HL-60 (cell line): ENCODE measurements around the gene PCCB.

ENCODE experiments used
- DNase-seq, 2 experiments: peaks; one replicate each; pipeline ENCODE4 v3.0.0-alpha.2; 2010 to 2020; ENCODE audit warnings: low read depth in 1 of 2, low spot score in 1 of 2
- H3K27ac ChIP-seq: fragments of 250-450 bp; sonication (Bioruptor Pico); replicated peaks from 2 replicates; pipeline ENCODE4 v1.5.1; 2020; ENCODE audit warnings: mild to moderate bottlenecking, moderate library complexity
- H3K27me3 ChIP-seq: fragments of 250-450 bp; sonication (Bioruptor Pico); 2 replicates; pipeline ENCODE4 v1.5.1; 2021; ENCODE audit warnings: mild to moderate bottlenecking, moderate library complexity; ENCODE audit not compliant: insufficient read depth, poor library complexity, severe bottlenecking
- H3K4me3 ChIP-seq: replicated peaks from 2 replicates; pipeline ENCODE4 v1.5.1; 2011; ENCODE audit warnings: mild to moderate bottlenecking, control low read depth, low read length; ENCODE audit not compliant: insufficient read depth
- GABPA ChIP-seq: IDR thresholded peaks from 2 replicates; pipeline ENCODE4 v1.6.1; 2012; ENCODE audit warnings: low read depth
- POLR2AphosphoS5 ChIP-seq: IDR thresholded peaks from 2 replicates; pipeline ENCODE4 v1.6.1; 2012; ENCODE audit warnings: low read depth
- SPI1 ChIP-seq: IDR thresholded peaks from 2 replicates; pipeline ENCODE4 v1.6.1; 2012; ENCODE audit warnings: low read depth, mild to moderate bottlenecking, borderline replicate concordance
- TF ChIP-seq, protein P1 (sequence below): IDR thresholded peaks from one replicate; pipeline ENCODE4 v1.5.1; 2011; ENCODE audit warnings: low read length, control low read depth, inconsistent platforms; ENCODE audit not compliant: insufficient read depth
- TF ChIP-seq, protein P2 (sequence below): IDR thresholded peaks from 2 replicates; pipeline ENCODE4 v1.6.1; 2012; ENCODE audit warnings: low read depth; ENCODE audit not compliant: insufficient replicate concordance

Gene PCCB

DNA sequence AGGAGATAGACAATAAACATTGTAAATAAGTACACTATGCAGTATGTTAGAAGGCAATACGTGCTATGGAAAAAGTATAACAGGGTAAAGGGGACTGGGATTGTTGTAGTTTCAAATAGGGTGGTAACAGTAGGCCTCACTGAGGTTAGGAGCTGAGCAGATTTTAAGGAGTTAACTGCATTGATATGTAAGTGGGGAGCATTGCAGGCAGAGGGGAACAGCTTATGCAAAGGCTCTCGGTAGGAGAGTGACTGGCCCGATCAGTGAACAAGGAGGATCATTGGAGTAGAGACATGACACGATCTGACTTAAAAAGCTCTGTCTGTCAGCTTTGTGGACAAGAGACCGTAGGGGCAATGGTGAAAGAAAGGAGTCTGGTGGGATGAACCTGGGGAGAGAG is 46.8 kb downstream of the PCCB start:
- Histone ChIP-seq H3K27ac (no peak overlapping the region), H3K27me3 (no peaks in the 10 kb centered on the region), H3K4me3 (no peak overlapping the region)
- TF ChIP-seq GABPA (no peak), SPI1 (no peak), POLR2AphosphoS5 (no peak)
- TF ChIP-seq, protein P1, sequence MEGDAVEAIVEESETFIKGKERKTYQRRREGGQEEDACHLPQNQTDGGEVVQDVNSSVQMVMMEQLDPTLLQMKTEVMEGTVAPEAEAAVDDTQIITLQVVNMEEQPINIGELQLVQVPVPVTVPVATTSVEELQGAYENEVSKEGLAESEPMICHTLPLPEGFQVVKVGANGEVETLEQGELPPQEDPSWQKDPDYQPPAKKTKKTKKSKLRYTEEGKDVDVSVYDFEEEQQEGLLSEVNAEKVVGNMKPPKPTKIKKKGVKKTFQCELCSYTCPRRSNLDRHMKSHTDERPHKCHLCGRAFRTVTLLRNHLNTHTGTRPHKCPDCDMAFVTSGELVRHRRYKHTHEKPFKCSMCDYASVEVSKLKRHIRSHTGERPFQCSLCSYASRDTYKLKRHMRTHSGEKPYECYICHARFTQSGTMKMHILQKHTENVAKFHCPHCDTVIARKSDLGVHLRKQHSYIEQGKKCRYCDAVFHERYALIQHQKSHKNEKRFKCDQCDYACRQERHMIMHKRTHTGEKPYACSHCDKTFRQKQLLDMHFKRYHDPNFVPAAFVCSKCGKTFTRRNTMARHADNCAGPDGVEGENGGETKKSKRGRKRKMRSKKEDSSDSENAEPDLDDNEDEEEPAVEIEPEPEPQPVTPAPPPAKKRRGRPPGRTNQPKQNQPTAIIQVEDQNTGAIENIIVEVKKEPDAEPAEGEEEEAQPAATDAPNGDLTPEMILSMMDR = no peak
- TF ChIP-seq, protein P2, sequence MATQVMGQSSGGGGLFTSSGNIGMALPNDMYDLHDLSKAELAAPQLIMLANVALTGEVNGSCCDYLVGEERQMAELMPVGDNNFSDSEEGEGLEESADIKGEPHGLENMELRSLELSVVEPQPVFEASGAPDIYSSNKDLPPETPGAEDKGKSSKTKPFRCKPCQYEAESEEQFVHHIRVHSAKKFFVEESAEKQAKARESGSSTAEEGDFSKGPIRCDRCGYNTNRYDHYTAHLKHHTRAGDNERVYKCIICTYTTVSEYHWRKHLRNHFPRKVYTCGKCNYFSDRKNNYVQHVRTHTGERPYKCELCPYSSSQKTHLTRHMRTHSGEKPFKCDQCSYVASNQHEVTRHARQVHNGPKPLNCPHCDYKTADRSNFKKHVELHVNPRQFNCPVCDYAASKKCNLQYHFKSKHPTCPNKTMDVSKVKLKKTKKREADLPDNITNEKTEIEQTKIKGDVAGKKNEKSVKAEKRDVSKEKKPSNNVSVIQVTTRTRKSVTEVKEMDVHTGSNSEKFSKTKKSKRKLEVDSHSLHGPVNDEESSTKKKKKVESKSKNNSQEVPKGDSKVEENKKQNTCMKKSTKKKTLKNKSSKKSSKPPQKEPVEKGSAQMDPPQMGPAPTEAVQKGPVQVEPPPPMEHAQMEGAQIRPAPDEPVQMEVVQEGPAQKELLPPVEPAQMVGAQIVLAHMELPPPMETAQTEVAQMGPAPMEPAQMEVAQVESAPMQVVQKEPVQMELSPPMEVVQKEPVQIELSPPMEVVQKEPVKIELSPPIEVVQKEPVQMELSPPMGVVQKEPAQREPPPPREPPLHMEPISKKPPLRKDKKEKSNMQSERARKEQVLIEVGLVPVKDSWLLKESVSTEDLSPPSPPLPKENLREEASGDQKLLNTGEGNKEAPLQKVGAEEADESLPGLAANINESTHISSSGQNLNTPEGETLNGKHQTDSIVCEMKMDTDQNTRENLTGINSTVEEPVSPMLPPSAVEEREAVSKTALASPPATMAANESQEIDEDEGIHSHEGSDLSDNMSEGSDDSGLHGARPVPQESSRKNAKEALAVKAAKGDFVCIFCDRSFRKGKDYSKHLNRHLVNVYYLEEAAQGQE = no peak
- DNase-seq = no peak

DNA sequence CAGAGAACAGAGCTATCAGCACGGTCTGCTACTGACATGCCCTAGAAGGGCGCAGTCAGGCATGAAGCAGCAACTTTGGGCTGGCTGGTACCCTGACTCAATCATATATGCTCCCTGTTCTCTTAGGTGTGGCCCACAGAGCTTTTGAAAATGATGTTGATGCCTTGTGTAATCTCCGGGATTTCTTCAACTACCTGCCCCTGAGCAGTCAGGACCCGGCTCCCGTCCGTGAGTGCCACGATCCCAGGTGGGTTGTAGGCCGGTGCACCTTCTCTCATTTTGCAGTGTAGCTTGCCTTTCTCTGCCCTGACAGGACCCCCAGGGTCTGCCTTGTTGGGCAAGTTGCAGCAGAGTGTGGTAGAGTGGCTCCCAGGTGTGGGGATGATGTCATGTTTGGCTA is 47.7 kb downstream of the PCCB start:
- no peak for DNase-seq
- Histone ChIP-seq H3K4me3 (no peak overlapping the region), H3K27me3 (no peaks in the 10 kb centered on the region), H3K27ac (no peak overlapping the region)
- TF ChIP-seq, protein P2 = no peak
- TF ChIP-seq, protein P1 = no peak
- TF ChIP-seq SPI1 = no peak
- TF ChIP-seq POLR2AphosphoS5 = no peak
- no peak for TF ChIP-seq GABPA

DNA sequence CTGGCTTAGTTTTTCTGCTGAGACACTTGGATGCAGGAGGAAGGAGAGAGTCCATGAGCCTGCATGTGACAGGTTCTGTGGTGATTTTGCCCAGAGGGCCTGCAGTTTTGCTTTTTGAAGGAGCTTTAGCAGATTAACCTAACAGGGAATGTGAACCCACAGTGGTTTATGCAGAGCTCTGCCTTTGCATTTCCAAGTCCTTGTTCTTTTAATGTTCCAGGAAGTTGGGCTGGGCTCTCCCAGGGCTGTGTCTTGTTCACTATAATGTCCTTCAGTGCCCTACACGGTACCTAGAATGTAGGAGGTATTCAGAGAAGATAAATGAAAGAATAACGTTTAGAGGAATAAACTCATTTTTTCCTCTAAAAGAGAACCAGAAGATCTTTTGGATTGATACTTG is 50.3 kb downstream of the PCCB start:
- Histone ChIP-seq H3K27me3 (no peaks in the 10 kb centered on the region), H3K27ac (no peak overlapping the region), H3K4me3 (no peak overlapping the region)
- DNase-seq = no peak
- TF ChIP-seq, protein P2 = no peak

DNA sequence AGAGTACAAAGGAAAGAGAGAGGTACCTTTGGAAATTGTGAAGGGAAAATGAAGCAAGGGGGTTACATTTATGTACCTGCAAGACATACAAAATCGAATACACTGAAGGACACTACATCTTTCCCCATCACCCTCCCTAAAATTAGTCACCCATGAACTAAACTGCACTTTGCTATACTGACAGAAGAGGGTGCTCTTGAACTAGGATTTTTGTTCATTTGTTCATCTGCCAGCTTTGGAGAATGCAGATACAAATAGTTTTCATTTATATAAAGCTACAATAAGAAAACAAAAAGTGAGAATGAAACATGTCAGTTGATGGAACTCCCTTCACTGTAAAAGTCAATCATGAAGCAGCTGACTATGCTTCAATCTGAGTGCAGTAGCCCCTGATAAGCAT is 55.7 kb downstream of the PCCB start:
- Histone ChIP-seq H3K27me3 (no peaks in the 10 kb centered on the region), H3K4me3 (no peak overlapping the region), H3K27ac (no peak overlapping the region)
- DNase-seq = no peak
- TF ChIP-seq, protein P1 = no peak
- TF ChIP-seq POLR2AphosphoS5 (no peak), SPI1 (no peak), GABPA (no peak)
- TF ChIP-seq, protein P2 = no peak
